A673 (cell line): Measurements from ENCODE around the gene SCGN. TPM values are rescaled to one million over a fixed set of nuclear protein-coding genes. Genes with fewer than 3 reads are reported as not detected.

Experiments used
- BruUV-seq: library from RNA; stranded (reverse); fragments of 400-500 nt; replicated peaks from 2 replicates; lab custom pipeline; 2021; lab: Mats Ljungman, UMichigan
- CTCF ChIA-PET: fragments of 300-600 bp; sonication (Branson Sonifier 250); formaldehyde crosslinking; loops from one replicate; lab custom pipeline; 2022; ENCODE audit warnings: antibody characterized with exemption; lab: Charles Lee
- POLR2A ChIA-PET: fragments of 300-600 bp; sonication (Branson Sonifier 250); formaldehyde crosslinking; loops from one replicate; lab custom pipeline; 2022; ENCODE audit warnings: antibody characterized with exemption; ENCODE audit not compliant: low non-redundant PET; lab: Charles Lee
- DNase-seq: peaks from one replicate; pipeline ENCODE4 v3.0.0-alpha.2; 2015; ENCODE audit warnings: low spot score
- H3K27ac ChIP-seq: fragments of 200-600 bp; sonication (generic); 2 replicates; pipeline ENCODE4 v1.5.1; 2016; ENCODE audit warnings: mixed run types, low read depth, mild to moderate bottlenecking, mixed read lengths, antibody characterized with exemption, low read length; ENCODE audit not compliant: poor library complexity, severe bottlenecking
- H3K27me3 ChIP-seq: fragments of 200-600 bp; sonication (generic); replicated peaks from 2 replicates; pipeline ENCODE4 v1.6.1; 2017; ENCODE audit warnings: mixed run types, low read depth, mild to moderate bottlenecking, mixed read lengths, antibody characterized with exemption, low read length; ENCODE audit not compliant: insufficient read depth, poor library complexity
- H3K36me3 ChIP-seq: fragments of 200-600 bp; sonication (generic); 2 replicates; pipeline ENCODE4 v1.6.1; 2016; ENCODE audit warnings: mixed run types, mild to moderate bottlenecking, mixed read lengths, antibody characterized with exemption, low read length; ENCODE audit not compliant: insufficient read depth, poor library complexity, severe bottlenecking
- H3K4me1 ChIP-seq: fragments of 200-600 bp; sonication (generic); 2 replicates; pipeline ENCODE4 v1.6.1; 2017; ENCODE audit warnings: mixed run types, mild to moderate bottlenecking, mixed read lengths, antibody characterized with exemption, low read length; ENCODE audit not compliant: insufficient read depth, poor library complexity, severe bottlenecking
- H3K4me3 ChIP-seq: fragments of 200-600 bp; sonication (generic); 2 replicates; pipeline ENCODE4 v1.5.1; 2016; ENCODE audit warnings: low read depth, mixed run types, mild to moderate bottlenecking, mixed read lengths, low read length; ENCODE audit not compliant: poor library complexity, severe bottlenecking
- H3K9me3 ChIP-seq: fragments of 200-600 bp; sonication (generic); 2 replicates; pipeline ENCODE4 v1.6.1; 2016; ENCODE audit warnings: mixed run types, low read depth, mild to moderate bottlenecking, mixed read lengths, antibody characterized with exemption, low read length; ENCODE audit not compliant: poor library complexity, severe bottlenecking
- CTCF ChIP-seq: fragments of 300-800, 200-600 bp; sonication (generic); conservative IDR thresholded peaks from 2 replicates; pipeline ENCODE4 v1.5.1; 2017; ENCODE audit warnings: low read depth, mild to moderate bottlenecking, antibody characterized with exemption, low read length, moderate library complexity, mixed read lengths
- EZH2 ChIP-seq: fragments of 200-600 bp; sonication (generic); IDR thresholded peaks from 2 replicates; pipeline ENCODE4 v1.6.1; 2017; ENCODE audit warnings: borderline replicate concordance, low read depth, mild to moderate bottlenecking, mixed read lengths, antibody characterized with exemption, low read length; ENCODE audit not compliant: poor library complexity, severe bottlenecking
- intact Hi-C: fragments of 100-400 bp; cut with micrococcal nuclease; formaldehyde crosslinking; loops from one replicate; pipeline ENCODE4 v1.10.0; 2022; ENCODE audit not compliant: unreplicated experiment
- total RNA-seq: library from RNA; stranded (reverse); gene quantifications from 2 replicates; pipeline ENCODE4 v1.2.3, GENCODE V29; 2021

Gene SCGN
- total RNA-seq, 1 experiment from 2014 or later: not detected

DNA sequence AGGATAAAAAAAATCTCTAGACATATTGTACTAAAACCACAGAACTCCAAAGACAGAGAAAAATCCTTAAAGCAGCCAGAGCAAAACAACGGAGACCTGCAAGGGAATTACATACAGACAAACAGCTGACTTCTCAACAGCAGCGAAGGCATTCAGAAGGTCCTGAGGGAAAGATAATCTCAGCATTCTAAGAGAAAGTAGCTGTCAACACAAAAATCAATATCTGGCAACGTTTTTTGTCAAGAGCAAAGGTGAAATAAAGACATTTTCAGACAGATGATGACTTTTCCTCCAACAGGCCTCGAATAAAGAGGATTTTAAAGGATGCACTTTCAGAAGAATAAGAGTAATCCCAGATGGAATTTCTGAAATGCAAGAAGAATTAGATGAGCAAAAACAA lies 6.1 kb upstream of the SCGN start:
- Histone ChIP-seq H3K9me3 (no peaks in the 10 kb centered on the region), H3K4me3 (no peak overlapping the region), H3K27ac (no peak overlapping the region), H3K36me3 (no peaks in the 10 kb centered on the region), H3K27me3 (peaks cover 84% of the 10 kb centered on the region), H3K4me1 (no peaks in the 10 kb centered on the region)
- no peak for TF ChIP-seq CTCF
- no peak for TF ChIP-seq EZH2
- intact Hi-C loops: no loop called here
- no peak for DNase-seq
- BruUV-seq: no TSS peak
- ChIA-PET CTCF (no interaction called here), POLR2A (no interaction called here)

DNA sequence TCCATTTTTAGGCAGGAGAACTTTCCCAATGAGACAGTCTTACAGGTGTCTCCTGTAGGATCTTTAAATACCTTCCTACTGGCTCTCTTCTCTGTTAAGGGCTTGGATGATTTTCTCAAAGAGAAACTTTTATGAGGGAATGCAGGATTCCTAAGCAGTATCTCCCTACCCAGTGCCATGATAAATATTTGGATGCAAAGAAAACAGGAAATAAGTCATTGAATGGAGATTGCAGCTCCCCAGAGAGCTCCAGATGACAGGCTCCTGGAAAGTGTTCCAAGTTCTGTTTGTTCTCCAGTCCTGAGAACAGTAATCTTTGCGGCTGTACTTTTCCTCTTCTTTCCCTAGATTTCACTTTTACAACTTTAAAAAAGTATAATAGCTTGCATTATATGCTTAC lies 2.4 kb upstream of the SCGN start:
- no TSS peak for BruUV-seq
- peaks cover 84% of the 10 kb centered on the region for H3K27me3 ChIP-seq
- intact Hi-C loops: no loop called here

DNA sequence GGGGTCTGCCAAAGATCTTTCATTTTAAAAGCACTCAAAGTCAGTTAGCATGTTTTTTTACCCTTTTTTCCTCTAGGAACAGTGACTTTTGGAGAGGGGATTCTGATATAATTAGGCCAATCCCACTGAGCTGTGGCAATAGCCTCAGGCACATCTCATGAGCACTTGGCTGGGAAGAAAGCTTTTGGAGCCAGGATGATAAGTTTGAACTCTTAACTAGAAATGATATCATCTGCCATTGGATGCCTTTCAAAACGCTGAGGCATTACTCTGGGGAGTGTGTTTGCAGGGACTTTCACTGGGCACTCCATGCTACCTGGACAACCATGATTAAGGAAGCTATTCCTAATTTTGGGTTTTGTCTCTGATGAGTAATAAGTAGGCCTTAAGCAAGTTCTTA lies 3.7 kb downstream of the SCGN start:
- intact Hi-C loops: no loop called here
- ChIA-PET POLR2A (no interaction called here), CTCF (no interaction called here)
- TF ChIP-seq CTCF (no peak), EZH2 (no peak)
- Histone ChIP-seq H3K36me3 (no peaks in the 10 kb centered on the region), H3K9me3 (no peaks in the 10 kb centered on the region), H3K4me3 (no peak overlapping the region), H3K4me1 (no peaks in the 10 kb centered on the region), H3K27me3 (peaks cover 40% of the 10 kb centered on the region), H3K27ac (no peak overlapping the region)
- no TSS peak for BruUV-seq
- DNase-seq: no peak

More for the DNA sequence above, 2.4 kb upstream of the SCGN start:
- TF ChIP-seq CTCF: no peak
- TF ChIP-seq EZH2: no peak
- DNase-seq: peak; percentile 11
- no peaks in the 10 kb centered on the region for H3K36me3 ChIP-seq
- H3K9me3 ChIP-seq: no peaks in the 10 kb centered on the region
- ChIA-PET POLR2A (no interaction called here), CTCF (no interaction called here)
- H3K4me3 ChIP-seq: no peak overlapping the region
- H3K27ac ChIP-seq: no peak overlapping the region
- H3K4me1 ChIP-seq: no peaks in the 10 kb centered on the region
